HEK293 (cell line): ENCODE results near the gene DGKB.

Experiments used
- CTCF ChIA-PET: fragments of 350-600 bp; formaldehyde crosslinking; extraction: SDS; loops from one replicate; lab custom pipeline; 2021; ENCODE audit warnings: antibody characterized with exemption; lab: Yijun Ruan, JAX
- POLR2A ChIA-PET: fragments of 300-600 bp; formaldehyde crosslinking; extraction: SDS; loops from one replicate; lab custom pipeline; 2020; ENCODE audit warnings: antibody characterized with exemption, inconsistent platforms; lab: Yijun Ruan, JAX
- H3K27ac ChIP-seq: fragments of 200-500 bp; sonication (Bioruptor generic); 2 replicates; pipeline ENCODE4 v1.5.1; 2014; ENCODE audit warnings: low read depth, low read length, control low read depth, inconsistent platforms; ENCODE audit errors: extremely low read depth
- H3K36me3 ChIP-seq, 2 experiments: fragments of 200-500 bp in 1 of 2; sonication (Bioruptor generic) in 1 of 2; 1 replicate in 1 of 2; 2 replicates in 1 of 2; pipeline ENCODE4 v1.5.1; 2014 to 2017; ENCODE audit warnings: inconsistent platforms in 2 of 2, low read length in 2 of 2; ENCODE audit not compliant: control insufficient read depth in 2 of 2, insufficient read depth in 1 of 2
- H3K4me1 ChIP-seq: fragments of 200-500 bp; sonication (Bioruptor generic); 2 replicates; pipeline ENCODE4 v1.5.1; 2014; ENCODE audit warnings: mild to moderate bottlenecking, low read length, inconsistent platforms; ENCODE audit not compliant: control insufficient read depth, insufficient read depth
- H3K4me3 ChIP-seq: 2 replicates; pipeline ENCODE4 v1.5.1; 2011; ENCODE audit warnings: low read depth, mild to moderate bottlenecking, control low read depth, low read length, moderate library complexity
- H3K9me3 ChIP-seq: fragments of 200-500 bp; sonication (Bioruptor generic); 2 replicates; pipeline ENCODE4 v1.5.1; 2014; ENCODE audit warnings: low read depth, low read length, inconsistent platforms; ENCODE audit not compliant: control insufficient read depth, insufficient read depth
- OSR2 ChIP-seq: fragments of 450-650 bp; formaldehyde crosslinking; IDR thresholded peaks from 2 replicates; pipeline ENCODE4 v1.5.1; 2016; ENCODE audit warnings: missing biosample characterization, missing genetic modification characterization
- ZBTB48 ChIP-seq: fragments of 450-650 bp; formaldehyde crosslinking; IDR thresholded peaks from 2 replicates; pipeline ENCODE4 v1.5.1; 2016; ENCODE audit warnings: missing biosample characterization, missing genetic modification characterization
- ZBTB7A ChIP-seq: fragments of 450-650 bp; formaldehyde crosslinking; IDR thresholded peaks from 2 replicates; pipeline ENCODE4 v1.5.1; 2016; ENCODE audit warnings: low read depth, missing biosample characterization, missing genetic modification characterization
- ZIC2 ChIP-seq: fragments of 450-650 bp; formaldehyde crosslinking; IDR thresholded peaks from 2 replicates; pipeline ENCODE4 v1.5.1; 2016; ENCODE audit warnings: missing biosample characterization, missing genetic modification characterization
- ZNF10 ChIP-seq: fragments of 450-650 bp; formaldehyde crosslinking; IDR thresholded peaks from 2 replicates; pipeline ENCODE4 v1.5.1; 2017; ENCODE audit warnings: missing biosample characterization, missing genetic modification characterization
- ZNF2 ChIP-seq: fragments of 450-650 bp; formaldehyde crosslinking; IDR thresholded peaks from 2 replicates; pipeline ENCODE4 v1.5.1; 2016; ENCODE audit warnings: missing biosample characterization, missing genetic modification characterization
- ZNF404 ChIP-seq: fragments of 450-650 bp; formaldehyde crosslinking; IDR thresholded peaks from 2 replicates; pipeline ENCODE4 v1.5.1; 2017; ENCODE audit warnings: missing biosample characterization, missing genetic modification characterization
- ZNF521 ChIP-seq: fragments of 450-650 bp; formaldehyde crosslinking; IDR thresholded peaks from 2 replicates; pipeline ENCODE4 v1.5.1; 2017; ENCODE audit warnings: missing biosample characterization, mild to moderate bottlenecking, missing genetic modification characterization
- ZNF529 ChIP-seq: fragments of 450-650 bp; formaldehyde crosslinking; IDR thresholded peaks from 2 replicates; pipeline ENCODE4 v1.5.1; 2017; ENCODE audit warnings: missing genetic modification characterization, missing biosample characterization; ENCODE audit not compliant: insufficient replicate concordance
- ZNF558 ChIP-seq: fragments of 450-650 bp; formaldehyde crosslinking; IDR thresholded peaks from 2 replicates; pipeline ENCODE4 v1.5.1; 2016; ENCODE audit warnings: missing biosample characterization, missing genetic modification characterization
- ZNF629 ChIP-seq: fragments of 450-650 bp; formaldehyde crosslinking; IDR thresholded peaks from 2 replicates; pipeline ENCODE4 v1.5.1; 2017; ENCODE audit warnings: missing biosample characterization, missing genetic modification characterization
- ZNF654 ChIP-seq: fragments of 450-650 bp; formaldehyde crosslinking; IDR thresholded peaks from 2 replicates; pipeline ENCODE4 v1.5.1; 2016; ENCODE audit warnings: low read depth, missing biosample characterization, missing genetic modification characterization
- ZNF791 ChIP-seq: fragments of 450-650 bp; formaldehyde crosslinking; IDR thresholded peaks from 2 replicates; pipeline ENCODE4 v1.5.1; 2016; ENCODE audit warnings: missing biosample characterization, missing genetic modification characterization
- ZNF830 ChIP-seq: fragments of 450-650 bp; IDR thresholded peaks from 2 replicates; pipeline ENCODE4 v1.5.0; 2018; ENCODE audit warnings: missing biosample characterization, missing genetic modification characterization, low read depth, mild to moderate bottlenecking, moderate library complexity
- ZSCAN23 ChIP-seq: fragments of 450-650 bp; formaldehyde crosslinking; IDR thresholded peaks from 2 replicates; pipeline ENCODE4 v1.5.1; 2016; ENCODE audit warnings: missing biosample characterization, missing genetic modification characterization
- TF ChIP-seq, protein P1 (sequence below): fragments of 450-650 bp; IDR thresholded peaks from 2 replicates; pipeline ENCODE4 v1.5.1; 2018; ENCODE audit warnings: missing biosample characterization, mild to moderate bottlenecking, missing genetic modification characterization
- TF ChIP-seq, protein P2 (sequence below): IDR thresholded peaks from 2 replicates; pipeline ENCODE4 v1.6.1; 2011; ENCODE audit warnings: mild to moderate bottlenecking, low read depth, low read length, borderline replicate concordance
- TF ChIP-seq, protein P3 (sequence below): fragments of 450-650 bp; formaldehyde crosslinking; IDR thresholded peaks from 2 replicates; pipeline ENCODE4 v1.5.0; 2017; ENCODE audit warnings: missing biosample characterization, missing genetic modification characterization, borderline replicate concordance

Gene DGKB

DNA sequence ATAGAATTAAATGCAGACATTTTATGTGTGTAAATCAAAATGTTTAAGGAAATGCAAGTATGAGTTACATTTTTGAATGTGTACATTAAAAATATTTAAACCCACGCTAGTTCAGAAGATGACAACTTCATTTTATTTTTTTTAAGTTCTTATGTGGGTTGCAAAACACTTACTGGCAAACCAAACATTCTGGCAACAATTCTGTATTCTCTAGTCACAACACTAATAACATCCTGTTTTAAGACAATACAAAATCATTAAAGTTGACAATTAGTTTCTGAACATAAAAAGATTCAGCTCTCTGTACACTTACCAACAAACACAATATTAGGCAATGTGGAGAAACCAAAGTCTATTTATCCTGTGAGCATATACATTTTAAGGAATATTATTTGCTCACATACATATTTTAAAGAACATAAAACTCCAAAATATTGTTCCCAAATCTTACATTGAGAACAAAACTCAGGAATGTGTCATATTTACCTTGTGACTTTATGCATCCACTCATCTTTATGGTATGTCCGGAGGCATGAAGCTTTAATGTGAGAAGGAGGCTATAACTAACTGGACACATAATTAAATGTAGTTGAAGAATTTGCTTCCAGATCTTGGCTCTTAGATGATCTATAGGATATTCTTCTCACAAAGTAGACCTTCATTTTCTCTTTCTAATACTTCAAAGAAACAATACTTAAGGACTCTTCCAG, 134.7 kb downstream of the DGKB start (continued):
- TF ChIP-seq, protein P1, sequence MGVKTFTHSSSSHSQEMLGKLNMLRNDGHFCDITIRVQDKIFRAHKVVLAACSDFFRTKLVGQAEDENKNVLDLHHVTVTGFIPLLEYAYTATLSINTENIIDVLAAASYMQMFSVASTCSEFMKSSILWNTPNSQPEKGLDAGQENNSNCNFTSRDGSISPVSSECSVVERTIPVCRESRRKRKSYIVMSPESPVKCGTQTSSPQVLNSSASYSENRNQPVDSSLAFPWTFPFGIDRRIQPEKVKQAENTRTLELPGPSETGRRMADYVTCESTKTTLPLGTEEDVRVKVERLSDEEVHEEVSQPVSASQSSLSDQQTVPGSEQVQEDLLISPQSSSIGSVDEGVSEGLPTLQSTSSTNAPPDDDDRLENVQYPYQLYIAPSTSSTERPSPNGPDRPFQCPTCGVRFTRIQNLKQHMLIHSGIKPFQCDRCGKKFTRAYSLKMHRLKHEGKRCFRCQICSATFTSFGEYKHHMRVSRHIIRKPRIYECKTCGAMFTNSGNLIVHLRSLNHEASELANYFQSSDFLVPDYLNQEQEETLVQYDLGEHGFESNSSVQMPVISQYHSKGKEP (tag by site-specific recombination), result no peak
- TF ChIP-seq ZNF558, result no peak
- no peak for TF ChIP-seq ZNF830 (tag by site-specific recombination)
- TF ChIP-seq, protein P2, sequence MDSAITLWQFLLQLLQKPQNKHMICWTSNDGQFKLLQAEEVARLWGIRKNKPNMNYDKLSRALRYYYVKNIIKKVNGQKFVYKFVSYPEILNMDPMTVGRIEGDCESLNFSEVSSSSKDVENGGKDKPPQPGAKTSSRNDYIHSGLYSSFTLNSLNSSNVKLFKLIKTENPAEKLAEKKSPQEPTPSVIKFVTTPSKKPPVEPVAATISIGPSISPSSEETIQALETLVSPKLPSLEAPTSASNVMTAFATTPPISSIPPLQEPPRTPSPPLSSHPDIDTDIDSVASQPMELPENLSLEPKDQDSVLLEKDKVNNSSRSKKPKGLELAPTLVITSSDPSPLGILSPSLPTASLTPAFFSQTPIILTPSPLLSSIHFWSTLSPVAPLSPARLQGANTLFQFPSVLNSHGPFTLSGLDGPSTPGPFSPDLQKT, result no peak
- no peak for TF ChIP-seq ZBTB7A (tag by site-specific recombination)
- no peak for TF ChIP-seq ZNF529 (tag by site-specific recombination)
- no peak for TF ChIP-seq ZNF654 (tag by site-specific recombination)
- TF ChIP-seq ZNF791, result no peak
- TF ChIP-seq, protein P3, sequence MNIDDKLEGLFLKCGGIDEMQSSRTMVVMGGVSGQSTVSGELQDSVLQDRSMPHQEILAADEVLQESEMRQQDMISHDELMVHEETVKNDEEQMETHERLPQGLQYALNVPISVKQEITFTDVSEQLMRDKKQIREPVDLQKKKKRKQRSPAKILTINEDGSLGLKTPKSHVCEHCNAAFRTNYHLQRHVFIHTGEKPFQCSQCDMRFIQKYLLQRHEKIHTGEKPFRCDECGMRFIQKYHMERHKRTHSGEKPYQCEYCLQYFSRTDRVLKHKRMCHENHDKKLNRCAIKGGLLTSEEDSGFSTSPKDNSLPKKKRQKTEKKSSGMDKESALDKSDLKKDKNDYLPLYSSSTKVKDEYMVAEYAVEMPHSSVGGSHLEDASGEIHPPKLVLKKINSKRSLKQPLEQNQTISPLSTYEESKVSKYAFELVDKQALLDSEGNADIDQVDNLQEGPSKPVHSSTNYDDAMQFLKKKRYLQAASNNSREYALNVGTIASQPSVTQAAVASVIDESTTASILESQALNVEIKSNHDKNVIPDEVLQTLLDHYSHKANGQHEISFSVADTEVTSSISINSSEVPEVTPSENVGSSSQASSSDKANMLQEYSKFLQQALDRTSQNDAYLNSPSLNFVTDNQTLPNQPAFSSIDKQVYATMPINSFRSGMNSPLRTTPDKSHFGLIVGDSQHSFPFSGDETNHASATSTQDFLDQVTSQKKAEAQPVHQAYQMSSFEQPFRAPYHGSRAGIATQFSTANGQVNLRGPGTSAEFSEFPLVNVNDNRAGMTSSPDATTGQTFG (tag by site-specific recombination), result no peak
- TF ChIP-seq ZBTB48 (tag by site-specific recombination), result no peak
- no peak for TF ChIP-seq ZNF404 (tag by site-specific recombination)

DNA sequence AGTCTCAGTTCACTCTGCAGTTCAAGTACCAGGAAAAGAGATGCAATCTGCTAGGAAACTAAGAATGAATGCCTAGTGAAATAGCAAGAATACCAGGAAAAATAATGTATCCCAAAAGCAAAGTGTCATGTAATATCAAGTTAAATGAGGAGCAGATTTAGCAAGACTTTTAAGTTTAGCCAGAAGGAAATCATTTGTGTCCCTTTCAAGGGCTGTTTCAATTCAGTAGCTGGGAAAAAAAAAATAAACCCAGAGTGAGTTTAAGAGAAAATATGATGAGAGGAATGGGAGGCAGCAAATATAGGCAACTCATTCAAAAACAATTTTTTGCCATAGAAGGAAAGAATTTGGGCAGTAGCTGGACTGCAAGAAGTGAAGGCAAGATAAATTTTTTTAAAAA, 135.8 kb downstream of the DGKB start:
- TF ChIP-seq ZNF2 (no peak), ZSCAN23 (tag by site-specific recombination) (no peak), OSR2 (tag by site-specific recombination) (no peak), ZNF629 (tag by site-specific recombination) (no peak), ZNF10 (tag by site-specific recombination) (no peak), ZIC2 (tag by site-specific recombination) (no peak), ZNF521 (no peak)
- TF ChIP-seq, protein P3 (tag by site-specific recombination), result no peak
- Histone ChIP-seq H3K4me3 (no peak overlapping the region), H3K9me3 (no peaks in the 10 kb centered on the region), H3K36me3 (no peaks in the 10 kb centered on the region), H3K4me1 (no peaks in the 10 kb centered on the region), H3K27ac (no peak overlapping the region)
- CTCF ChIA-PET, result no interaction called here
- POLR2A ChIA-PET, result no interaction called here
